ENCODE data around the gene ODR4.
"Not testable (repeated sequence)": the region's sequence is repeated elsewhere in the genome, so short reads cannot be mapped to it uniquely, and the experiment has no call there.

The ODR4 gene

GRCh38 chr1:186463926-186464325 lies 88.3 kb downstream of the ODR4 start:
- no peaks in the 10 kb centered on the region for H3K9me3 ChIP-seq (ENCODE audit: control insufficient read depth, low read length)
- H3K36me3 ChIP-seq (ENCODE audit: control insufficient read depth, insufficient read depth, low read length) = no peaks in the 10 kb centered on the region
- H3K27me3 ChIP-seq (ENCODE audit: control insufficient read depth, insufficient read depth, low read length) = no peaks in the 10 kb centered on the region
- no peaks in the 10 kb centered on the region for H3K4me1 ChIP-seq (ENCODE audit: control insufficient read depth, insufficient read depth, low read length)
- H3K4me3 ChIP-seq (ENCODE audit: low read length) = no peak overlapping the region
- no peak overlapping the region for H3K9ac ChIP-seq (ENCODE audit: low read length)

- H3K27me3 ChIP-seq (ENCODE audit: control insufficient read depth, insufficient read depth, low read length); H3K4me3 ChIP-seq (ENCODE audit: low read length): not testable (repeated sequence)
Measured at GRCh38 chr1:186465491-186465890, 89.9 kb downstream of the ODR4 start.

GRCh38 chr1:186465946-186466345 lies 90.3 kb downstream of the ODR4 start:
- no peaks in the 10 kb centered on the region for H3K4me1 ChIP-seq (ENCODE audit: control insufficient read depth, insufficient read depth, low read length)
- no peaks in the 10 kb centered on the region for H3K9me3 ChIP-seq (ENCODE audit: control insufficient read depth, low read length)
- no peak overlapping the region for H3K4me3 ChIP-seq (ENCODE audit: low read length)
- H3K36me3 ChIP-seq (ENCODE audit: control insufficient read depth, insufficient read depth, low read length) = no peaks in the 10 kb centered on the region
- no peaks in the 10 kb centered on the region for H3K27me3 ChIP-seq (ENCODE audit: control insufficient read depth, insufficient read depth, low read length)
- no peak overlapping the region for H3K9ac ChIP-seq (ENCODE audit: low read length)

More at GRCh38 chr1:186465491-186465890, 89.9 kb downstream of the ODR4 start:
- H3K36me3 ChIP-seq (ENCODE audit: control insufficient read depth, insufficient read depth, low read length); H3K4me1 ChIP-seq (ENCODE audit: control insufficient read depth, insufficient read depth, low read length); H3K9ac ChIP-seq (ENCODE audit: low read length); H3K9me3 ChIP-seq (ENCODE audit: control insufficient read depth, low read length): not testable (repeated sequence)
